Measurements from ENCODE around the gene SUCLG2.

- TF ChIP-seq POLR2A (IDR thresholded peaks at IDR 0.05) = no peak
- no peak for TF ChIP-seq CTCF (IDR thresholded peaks at IDR 0.05)
Observed at GRCh38 chr3:67646586-67647234, 7.7 kb downstream of the SUCLG2 start.
